ENCODE measurements around the gene ELK3.
A peak's percentile ranks its signal among the peaks of the same experiment; 100 is the strongest.

ELK3 gene

GRCh38 chr12:96261557-96261956 is 67.4 kb downstream of the ELK3 start:
- DNase-seq = no peak

GRCh38 chr12:96263449-96263902 is 69.3 kb downstream of the ELK3 start:
- peak; percentile 72 for DNase-seq

- DNase-seq = no peak
These were observed 71.2 kb downstream of the ELK3 start for GRCh38 chr12:96265400-96265799.

GRCh38 chr12:96265836-96266235 is 71.7 kb downstream of the ELK3 start:
- DNase-seq = no peak

GRCh38 chr12:96266238-96266637 is 72.1 kb downstream of the ELK3 start:
- no peak for DNase-seq

GRCh38 chr12:96271469-96272199 is 77.5 kb downstream of the ELK3 start:
- DNase-seq = no peak

GRCh38 chr12:96274331-96274730 is 80.2 kb downstream of the ELK3 start:
- no peak for DNase-seq

GRCh38 chr12:96285158-96285557 is 91.0 kb downstream of the ELK3 start:
- DNase-seq = no peak

GRCh38 chr12:96289067-96289466 is 94.9 kb downstream of the ELK3 start:
- no peak for DNase-seq

GRCh38 chr12:96293093-96293492 is 98.9 kb downstream of the ELK3 start:
- DNase-seq = no peak

- no peak for DNase-seq
These were observed 100.7 kb downstream of the ELK3 start for GRCh38 chr12:96294831-96295230.

- DNase-seq = no peak
These were observed 101.5 kb downstream of the ELK3 start for GRCh38 chr12:96295532-96296160.

- no peak for DNase-seq
These were observed 103.3 kb downstream of the ELK3 start for GRCh38 chr12:96297504-96297903.

- no peak for DNase-seq
These were observed 105.9 kb downstream of the ELK3 start for GRCh38 chr12:96300064-96300463.

- DNase-seq = no peak
These were observed 107.6 kb downstream of the ELK3 start for GRCh38 chr12:96301732-96302131.

GRCh38 chr12:96302687-96303310 is 108.6 kb downstream of the ELK3 start:
- DNase-seq = no peak

- DNase-seq = no peak
These were observed 109.5 kb downstream of the ELK3 start for GRCh38 chr12:96303653-96304052.

GRCh38 chr12:96305665-96306064 is 111.5 kb downstream of the ELK3 start:
- DNase-seq = no peak

- DNase-seq = no peak
These were observed 114.7 kb downstream of the ELK3 start for GRCh38 chr12:96308881-96309280.

GRCh38 chr12:96310067-96310466 is 115.9 kb downstream of the ELK3 start:
- no peak for DNase-seq

GRCh38 chr12:96311191-96311590 is 117.0 kb downstream of the ELK3 start:
- no peak for DNase-seq

GRCh38 chr12:96313606-96314005 is 119.4 kb downstream of the ELK3 start:
- no peak for DNase-seq

- DNase-seq = no peak
These were observed 120.5 kb downstream of the ELK3 start for GRCh38 chr12:96314723-96315122.

Data from NCI-H1105 treated with DMSO at 0.1 percent for 48 hours (cell line).